HepG2 (cell line): ENCODE data around the gene TMEM141. TPM values are rescaled to one million over a fixed set of nuclear protein-coding genes. Genes with fewer than 3 reads are reported as not detected.
A peak's percentile ranks its signal among the peaks of the same experiment; 100 is the strongest.

Experiments
- BRD4 ChIP-seq: sonication (generic); formaldehyde crosslinking; IDR thresholded peaks from 2 replicates; pipeline ENCODE4 v1.4.0; 2020; ENCODE audit warnings: missing genetic modification reagents
- CSRNP1 ChIP-seq: sonication (generic); formaldehyde crosslinking; IDR thresholded peaks from 2 replicates; pipeline ENCODE4 v1.8.1; 2023; ENCODE audit warnings: mild to moderate bottlenecking, missing genetic modification reagents
- ETV6 ChIP-seq: sonication (generic); formaldehyde crosslinking; conservative IDR thresholded peaks from 2 replicates; pipeline ENCODE4 v1.4.0; 2020; ENCODE audit warnings: missing genetic modification reagents
- FOXC1 ChIP-seq: sonication (generic); formaldehyde crosslinking; IDR thresholded peaks from 2 replicates; pipeline ENCODE4 v1.8.0; 2022; ENCODE audit warnings: mild to moderate bottlenecking, missing genetic modification reagents, borderline replicate concordance
- KDM5A ChIP-seq: fragments of 200-600 bp; sonication (generic); IDR thresholded peaks from 2 replicates; pipeline ENCODE4 v1.7.0; 2018; ENCODE audit warnings: antibody characterized with exemption, mild to moderate bottlenecking, low read length, borderline replicate concordance
- KLF11 ChIP-seq: IDR thresholded peaks from 2 replicates; pipeline ENCODE4 v1.6.1; 2016; ENCODE audit warnings: missing compliant biosample characterization
- KLF6 ChIP-seq: IDR thresholded peaks from 2 replicates; pipeline ENCODE4 v1.8.0; 2016; ENCODE audit warnings: missing biosample characterization, missing genetic modification reagents
- MXD1 ChIP-seq: sonication (generic); formaldehyde crosslinking; IDR thresholded peaks from 2 replicates; pipeline ENCODE4 v1.4.0; 2020; ENCODE audit warnings: mild to moderate bottlenecking, missing genetic modification reagents
- REL ChIP-seq: sonication (generic); formaldehyde crosslinking; conservative IDR thresholded peaks from 2 replicates; pipeline ENCODE4 v1.8.0; 2022; ENCODE audit warnings: mild to moderate bottlenecking, missing genetic modification reagents, moderate library complexity
- ZBTB2 ChIP-seq: sonication (generic); formaldehyde crosslinking; IDR thresholded peaks from 2 replicates; pipeline ENCODE4 v1.8.0; 2022; ENCODE audit warnings: low read depth, missing genetic modification reagents
- ZC3H13 ChIP-seq: sonication (generic); formaldehyde crosslinking; IDR thresholded peaks from 2 replicates; pipeline ENCODE4 v1.8.1; 2023; ENCODE audit warnings: mild to moderate bottlenecking, missing genetic modification reagents, moderate library complexity
- ZSCAN30 ChIP-seq: sonication (generic); formaldehyde crosslinking; IDR thresholded peaks from 2 replicates; pipeline ENCODE4 v1.5.0; 2020; ENCODE audit warnings: mild to moderate bottlenecking, missing genetic modification reagents
- polyA plus RNA-seq, 8 experiments: library from polyadenylated mRNA; depleted of rRNA in 3 of 8; stranded (reverse) in 7 of 8; unstranded in 1 of 8; fragments of >200 nt; fragmentation: Illumina TruSeq in 4 of 8; extraction: Trizol in 4 of 8; gene quantifications; 2 replicates each; pipeline versions ENCODE4 v1.2.1 to v1.2.3, GENCODE V29; 2011 to 2016; ENCODE audit warnings: low read depth in 4 of 8, missing spikeins in 1 of 8, mixed read lengths in 1 of 8; ENCODE audit not compliant: insufficient read depth in 1 of 8
- total RNA-seq, 5 experiments: library from RNA; depleted of rRNA; stranded (reverse); fragments of >200 nt; fragmentation: Illumina TruSeq; extraction: Trizol; gene quantifications; 2 replicates each; pipeline ENCODE4 v1.2.3, GENCODE V29; 2016; ENCODE audit warnings: low read depth in 1 of 5
- TF ChIP-seq, protein P1 (sequence below): sonication (generic); formaldehyde crosslinking; IDR thresholded peaks from 2 replicates; pipeline ENCODE4 v1.4.0; 2020; ENCODE audit warnings: mild to moderate bottlenecking, missing genetic modification reagents
- TF ChIP-seq, protein P2 (sequence below): sonication (generic); formaldehyde crosslinking; IDR thresholded peaks from 2 replicates; pipeline ENCODE4 v1.4.0; 2020; ENCODE audit warnings: mild to moderate bottlenecking, missing genetic modification reagents

TMEM141 gene
- total and polyA plus RNA-seq, 2 of the 13 experiments (the other 11 are each of a cell fraction or from before 2014, with no cell fraction given), result 81.0 to 202 TPM

DNA sequence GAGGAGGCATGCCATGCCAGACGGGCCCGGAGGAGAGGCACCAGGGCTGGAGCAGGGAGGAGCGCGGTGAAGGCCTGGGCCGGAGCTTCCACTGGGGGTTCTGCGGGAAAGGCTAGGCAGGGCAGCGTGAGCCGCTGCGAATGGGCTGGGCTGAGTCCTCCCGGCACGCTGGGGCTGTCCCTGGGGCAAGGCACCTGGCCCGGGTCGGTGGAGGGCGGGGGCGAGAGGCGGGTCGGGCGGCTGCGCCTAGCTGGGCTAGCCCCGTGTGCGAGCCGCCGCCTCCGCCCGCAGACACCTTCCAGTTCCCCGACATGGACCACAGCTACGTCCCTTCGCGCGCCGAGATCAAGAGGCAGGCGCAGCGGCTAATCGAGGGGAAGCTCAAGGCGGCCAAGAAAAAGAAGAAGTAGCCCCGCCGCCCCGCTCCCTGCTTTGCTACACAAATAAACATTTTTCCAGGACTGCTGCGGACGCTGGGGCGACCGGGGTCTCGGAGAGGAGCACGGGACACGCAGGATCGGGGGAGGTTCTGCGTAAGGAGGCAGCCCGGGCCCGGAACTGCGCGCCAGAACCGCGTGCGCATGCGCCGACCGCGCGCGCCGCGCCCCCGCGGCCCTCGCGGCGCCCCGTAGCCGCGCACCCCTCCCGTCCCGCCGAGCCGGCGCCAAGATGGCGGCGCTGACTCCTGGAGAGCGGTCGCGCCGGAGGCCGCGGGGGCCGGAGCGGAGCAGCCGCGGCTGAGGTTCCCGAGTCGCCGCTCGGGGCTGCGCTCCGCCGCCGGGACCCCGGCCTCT is 16.3 kb downstream of the TMEM141 start, which contains the start of gene RABL6 (continued):
- TF ChIP-seq REL (0 out of 2 replicates have a peak, but pooled peaks have one; percentile 33), ZSCAN30 (CRISPR knock-in tag) (no peak), MXD1 (CRISPR knock-in tag) (peak; percentile 27; the same call in 1 of the 2 replicates), BRD4 (CRISPR knock-in tag) (peak; percentile 66; the same call in 1 of the 2 replicates), ZC3H13 (CRISPR knock-in tag) (peak; percentile 97), KDM5A (peak; percentile 63; the same call in 1 of the 2 replicates), ETV6 (CRISPR knock-in tag) (no peak; the same call in 1 of the 2 replicates), ZBTB2 (CRISPR knock-in tag) (peak; percentile 77), CSRNP1 (CRISPR knock-in tag) (peak; percentile 85), FOXC1 (CRISPR knock-in tag) (peak; percentile 65; the same call in 1 of the 2 replicates), KLF6 (peak; percentile 21; the same call in 1 of the 2 replicates), KLF11 (no peak)
- TF ChIP-seq, protein P1, sequence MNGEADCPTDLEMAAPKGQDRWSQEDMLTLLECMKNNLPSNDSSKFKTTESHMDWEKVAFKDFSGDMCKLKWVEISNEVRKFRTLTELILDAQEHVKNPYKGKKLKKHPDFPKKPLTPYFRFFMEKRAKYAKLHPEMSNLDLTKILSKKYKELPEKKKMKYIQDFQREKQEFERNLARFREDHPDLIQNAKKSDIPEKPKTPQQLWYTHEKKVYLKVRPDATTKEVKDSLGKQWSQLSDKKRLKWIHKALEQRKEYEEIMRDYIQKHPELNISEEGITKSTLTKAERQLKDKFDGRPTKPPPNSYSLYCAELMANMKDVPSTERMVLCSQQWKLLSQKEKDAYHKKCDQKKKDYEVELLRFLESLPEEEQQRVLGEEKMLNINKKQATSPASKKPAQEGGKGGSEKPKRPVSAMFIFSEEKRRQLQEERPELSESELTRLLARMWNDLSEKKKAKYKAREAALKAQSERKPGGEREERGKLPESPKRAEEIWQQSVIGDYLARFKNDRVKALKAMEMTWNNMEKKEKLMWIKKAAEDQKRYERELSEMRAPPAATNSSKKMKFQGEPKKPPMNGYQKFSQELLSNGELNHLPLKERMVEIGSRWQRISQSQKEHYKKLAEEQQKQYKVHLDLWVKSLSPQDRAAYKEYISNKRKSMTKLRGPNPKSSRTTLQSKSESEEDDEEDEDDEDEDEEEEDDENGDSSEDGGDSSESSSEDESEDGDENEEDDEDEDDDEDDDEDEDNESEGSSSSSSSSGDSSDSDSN (CRISPR knock-in tag), result no peak
- TF ChIP-seq, protein P2, sequence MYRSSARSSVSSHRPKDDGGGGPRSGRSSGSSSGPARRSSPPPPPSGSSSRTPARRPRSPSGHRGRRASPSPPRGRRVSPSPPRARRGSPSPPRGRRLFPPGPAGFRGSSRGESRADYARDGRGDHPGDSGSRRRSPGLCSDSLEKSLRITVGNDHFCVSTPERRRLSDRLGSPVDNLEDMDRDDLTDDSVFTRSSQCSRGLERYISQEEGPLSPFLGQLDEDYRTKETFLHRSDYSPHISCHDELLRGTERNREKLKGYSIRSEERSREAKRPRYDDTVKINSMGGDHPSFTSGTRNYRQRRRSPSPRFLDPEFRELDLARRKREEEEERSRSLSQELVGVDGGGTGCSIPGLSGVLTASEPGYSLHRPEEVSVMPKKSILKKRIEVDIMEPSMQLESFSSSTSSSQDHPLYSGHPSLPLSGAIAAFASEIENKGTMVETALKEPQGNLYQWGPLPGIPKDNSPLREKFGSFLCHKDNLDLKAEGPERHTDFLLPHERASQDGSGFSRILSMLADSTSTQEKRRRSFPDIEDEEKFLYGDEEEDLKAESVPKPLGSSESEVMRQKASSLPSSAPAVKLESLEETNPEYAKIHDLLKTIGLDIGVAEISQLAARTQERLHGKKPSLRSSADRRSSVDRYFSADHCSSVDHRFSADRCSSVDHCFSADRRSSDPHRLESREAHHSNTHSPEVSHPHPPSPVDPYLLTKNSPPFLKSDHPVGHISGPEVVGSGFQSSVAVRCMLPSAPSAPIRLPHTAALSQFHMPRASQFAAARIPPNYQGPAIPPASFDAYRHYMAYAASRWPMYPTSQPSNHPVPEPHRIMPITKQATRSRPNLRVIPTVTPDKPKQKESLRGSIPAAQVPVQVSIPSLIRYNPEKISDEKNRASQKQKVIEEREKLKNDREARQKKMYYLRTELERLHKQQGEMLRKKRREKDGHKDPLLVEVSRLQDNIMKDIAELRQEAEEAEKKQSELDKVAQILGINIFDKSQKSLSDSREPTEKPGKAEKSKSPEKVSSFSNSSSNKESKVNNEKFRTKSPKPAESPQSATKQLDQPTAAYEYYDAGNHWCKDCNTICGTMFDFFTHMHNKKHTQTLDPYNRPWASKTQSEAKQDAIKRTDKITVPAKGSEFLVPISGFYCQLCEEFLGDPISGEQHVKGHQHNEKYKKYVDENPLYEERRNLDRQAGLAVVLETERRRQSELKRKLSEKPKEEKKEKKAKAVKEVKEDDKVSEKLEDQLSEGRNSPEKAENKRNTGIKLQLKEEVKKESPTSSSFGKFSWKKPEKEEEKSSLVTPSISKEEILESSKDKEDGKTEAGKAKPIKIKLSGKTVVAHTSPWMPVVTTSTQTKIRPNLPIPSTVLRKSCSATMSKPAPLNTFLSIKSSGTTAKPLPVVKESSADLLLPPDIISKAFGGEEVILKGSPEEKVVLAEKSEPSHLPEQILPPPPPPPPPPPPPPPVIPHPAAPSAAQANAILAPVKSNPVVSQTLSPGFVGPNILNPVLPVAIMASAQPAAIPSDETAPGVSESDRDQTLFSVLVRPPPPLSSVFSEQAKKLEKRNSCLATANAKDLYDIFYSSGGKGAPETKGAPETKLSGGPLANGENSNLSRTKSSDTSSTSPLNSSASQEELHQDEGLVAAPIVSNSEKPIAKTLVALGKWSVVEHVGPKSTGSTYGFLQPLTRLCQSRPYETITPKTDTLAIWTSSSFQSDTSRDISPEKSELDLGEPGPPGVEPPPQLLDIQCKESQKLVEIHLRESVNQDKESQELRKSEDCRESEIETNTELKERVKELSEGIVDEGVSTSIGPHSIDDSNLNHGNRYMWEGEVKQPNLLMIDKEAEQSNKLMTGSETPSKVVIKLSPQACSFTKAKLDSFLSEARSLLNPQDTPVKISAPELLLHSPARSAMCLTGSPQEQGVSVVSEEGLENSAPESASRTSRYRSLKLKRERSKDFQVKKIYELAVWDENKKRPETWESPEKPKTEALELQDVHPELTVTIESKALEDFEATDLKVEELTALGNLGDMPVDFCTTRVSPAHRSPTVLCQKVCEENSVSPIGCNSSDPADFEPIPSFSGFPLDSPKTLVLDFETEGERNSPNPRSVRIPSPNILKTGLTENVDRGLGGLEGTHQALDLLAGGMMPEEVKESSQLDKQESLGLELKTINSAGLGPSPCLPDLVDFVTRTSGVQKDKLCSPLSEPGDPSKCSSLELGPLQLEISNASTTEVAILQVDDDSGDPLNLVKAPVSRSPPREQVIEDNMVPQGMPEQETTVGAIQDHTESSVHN (CRISPR knock-in tag), result no peak
